GM12878 (cell line): ENCODE data around the gene ZNF860. TPM values are rescaled to one million over a fixed set of nuclear protein-coding genes. Genes with fewer than 3 reads are reported as not detected.

Experiments used
- ATF2 ChIP-seq: IDR thresholded peaks from 2 replicates; pipeline ENCODE4 v1.6.1; 2012; ENCODE audit warnings: low read length, inconsistent platforms
- BCL11A ChIP-seq: IDR thresholded peaks from 2 replicates; pipeline ENCODE4 v1.6.1; 2011; ENCODE audit warnings: low read depth, low read length
- CEBPB ChIP-seq, 2 experiments: fragments of 150-350 bp in 1 of 2; IDR thresholded peaks; 2 replicates each; pipeline ENCODE4 v1.6.1; 2012 to 2014; ENCODE audit warnings: low read depth in 2 of 2, low read length in 2 of 2, borderline replicate concordance in 1 of 2, inconsistent platforms in 1 of 2
- ETV6 ChIP-seq, 2 experiments: fragments of 450-650 bp in 1 of 2; IDR thresholded peaks in 1 of 2; conservative IDR thresholded peaks in 1 of 2; 2 replicates each; pipeline ENCODE4 v1.6.1; 2014; ENCODE audit warnings: antibody characterized with exemption in 1 of 2, borderline replicate concordance in 1 of 2, low read depth in 1 of 2, mild to moderate bottlenecking in 1 of 2, moderate library complexity in 1 of 2
- FOXM1 ChIP-seq: IDR thresholded peaks from 2 replicates; pipeline ENCODE4 v1.6.1; 2012; ENCODE audit warnings: low read depth, mild to moderate bottlenecking, inconsistent platforms, low read length, moderate library complexity
- IRF3 ChIP-seq: fragments of 450-650 bp; IDR thresholded peaks from 2 replicates; pipeline ENCODE4 v1.6.1; 2014; ENCODE audit warnings: mild to moderate bottlenecking
- IRF4 ChIP-seq: IDR thresholded peaks from 2 replicates; pipeline ENCODE4 v1.6.1; 2011; ENCODE audit warnings: low read depth, low read length
- MEF2A ChIP-seq: IDR thresholded peaks from 2 replicates; pipeline ENCODE4 v1.6.1; 2011; ENCODE audit warnings: low read depth, mild to moderate bottlenecking, low read length, moderate library complexity; ENCODE audit not compliant: insufficient read depth
- MTA3 ChIP-seq: IDR thresholded peaks from 2 replicates; pipeline ENCODE4 v1.6.1; 2012; ENCODE audit warnings: low read length, inconsistent platforms, borderline replicate concordance
- NFIC ChIP-seq: IDR thresholded peaks from 2 replicates; pipeline ENCODE4 v1.6.1; 2012; ENCODE audit warnings: low read depth, mild to moderate bottlenecking, inconsistent platforms, low read length, moderate library complexity
- USF1 ChIP-seq: IDR thresholded peaks from 2 replicates; pipeline ENCODE4 v1.6.1; 2011; ENCODE audit warnings: borderline replicate concordance, low read depth, mild to moderate bottlenecking, moderate library complexity, mixed read lengths, low read length; ENCODE audit not compliant: insufficient read depth; ENCODE audit errors: extremely low read length
- polyA plus RNA-seq, 11 experiments: library from polyadenylated mRNA; depleted of rRNA in 4 of 11; unstranded in 6 of 11; stranded (reverse) in 5 of 11; fragments of >200 nt; fragmentation: Nextera tagmentation in 4 of 11; fragmentation: Illumina TruSeq in 1 of 11; extraction: Ambion mirVana in 4 of 11; extraction: Trizol in 1 of 11; gene quantifications; 1 replicate in 1 of 11; 2 replicates in 10 of 11; pipeline versions ENCODE4 v1.2.1 to v1.2.3, GENCODE V29; 2011 to 2016; ENCODE audit warnings: inconsistent platforms in 2 of 11, missing spikeins in 2 of 11, low read depth in 1 of 11
- total RNA-seq, 4 experiments: library from RNA; depleted of rRNA in 3 of 4; stranded (reverse); fragments of >200 nt in 3 of 4; fragmentation: Illumina TruSeq in 1 of 4; extraction: Trizol in 1 of 4; gene quantifications; 2 replicates each; pipeline versions ENCODE4 v1.2.1 to v1.2.3, GENCODE V29; 2013 to 2021

The ZNF860 gene
- total and polyA plus RNA-seq, 10 of the 15 experiments (the other 5 are each of a cell fraction or from before 2014, with no cell fraction given), result not detected

GRCh38 chr3:31979001-31979697, 2.4 kb upstream of the ZNF860 start (continued):
- no peak for TF ChIP-seq IRF3
- peak; percentile 46; the same call in 1 of the 2 replicates for TF ChIP-seq IRF4
- TF ChIP-seq BCL11A, result peak; percentile 81; the same call in 1 of the 2 replicates
- TF ChIP-seq MTA3, result peak; percentile 45; the same call in 1 of the 2 replicates
- TF ChIP-seq USF1, result no peak
- TF ChIP-seq ATF2, result peak; percentile 58; the same call in 1 of the 2 replicates
- peak; percentile 83; the same call in 1 of the 2 replicates for TF ChIP-seq MEF2A
- TF ChIP-seq CEBPB (IDR thresholded peaks at IDR 0.05; ENCODE audit: borderline replicate concordance in 1 of 2, low read depth in 2 of 2, low read length in 2 of 2), result no peak
- peak in 1 of 2 experiments; percentile 70; a peak in 2 of 4 replicates for TF ChIP-seq ETV6 (conservative IDR thresholded peaks at IDR 0.05 in 1 of 2, IDR thresholded peaks at IDR 0.05 in 1 of 2; ENCODE audit: borderline replicate concordance in 1 of 2, low read depth in 1 of 2)
- TF ChIP-seq NFIC, result peak; percentile 84
- peak; percentile 71 for TF ChIP-seq FOXM1
